ENCODE measurements around the gene NFKB1. TPM values are rescaled to one million over a fixed set of nuclear protein-coding genes. Genes with fewer than 3 reads are reported as not detected.

NFKB1 gene
- total RNA-seq, 1 experiment from 2014 or later: 35.6 TPM

DNA sequence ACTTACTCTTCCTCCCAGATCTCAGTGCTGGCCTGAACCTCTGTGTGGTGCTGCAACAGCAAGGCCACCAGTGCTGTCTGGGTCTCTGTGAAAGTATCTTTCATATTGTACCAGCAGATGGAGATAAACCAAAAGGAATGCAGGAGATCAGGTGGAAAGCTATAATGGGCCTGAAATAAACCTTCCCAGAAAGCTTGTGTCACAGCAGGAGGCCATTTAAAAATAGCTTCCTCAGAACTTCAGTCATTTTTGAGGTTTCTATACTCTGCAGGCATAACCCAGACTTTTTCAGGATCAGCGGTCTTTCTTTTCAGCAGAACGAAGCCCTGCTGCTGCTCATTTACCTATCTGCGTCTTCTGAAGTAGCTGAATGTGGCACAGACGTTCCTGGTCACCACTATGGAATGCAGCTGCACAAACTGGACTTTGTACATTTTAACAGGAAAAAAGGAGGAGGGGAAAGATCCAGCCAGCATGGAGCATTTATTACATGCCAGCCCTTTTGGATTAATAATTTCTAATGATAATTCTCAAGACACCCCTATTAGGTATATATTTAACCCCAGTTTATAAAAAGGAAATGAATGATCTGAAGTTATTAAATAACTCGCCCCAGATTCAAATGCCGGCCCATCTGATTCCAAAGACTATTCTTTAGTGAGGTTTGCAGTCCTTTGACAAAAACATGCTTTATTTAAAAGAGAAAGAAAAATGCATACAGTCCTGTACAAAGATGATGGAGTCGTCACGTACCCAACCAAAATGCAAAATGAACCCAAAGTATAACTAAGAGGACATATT is 119.7 kb downstream of the NFKB1 start:
- H3K9me3 Mint-ChIP-seq (ENCODE audit: low read depth, unreplicated experiment): no peaks in the 10 kb centered on the region
- no TSS peak for BruUV-seq (replicated peaks)
- intact Hi-C loops (cut with micrococcal nuclease; ENCODE audit: unreplicated experiment): loop anchor here (1.0 to 10.0 kb wide), 6 partner anchors 94 to 470 kb away; partner anchors contain the start of gene UBE2D3

DNA sequence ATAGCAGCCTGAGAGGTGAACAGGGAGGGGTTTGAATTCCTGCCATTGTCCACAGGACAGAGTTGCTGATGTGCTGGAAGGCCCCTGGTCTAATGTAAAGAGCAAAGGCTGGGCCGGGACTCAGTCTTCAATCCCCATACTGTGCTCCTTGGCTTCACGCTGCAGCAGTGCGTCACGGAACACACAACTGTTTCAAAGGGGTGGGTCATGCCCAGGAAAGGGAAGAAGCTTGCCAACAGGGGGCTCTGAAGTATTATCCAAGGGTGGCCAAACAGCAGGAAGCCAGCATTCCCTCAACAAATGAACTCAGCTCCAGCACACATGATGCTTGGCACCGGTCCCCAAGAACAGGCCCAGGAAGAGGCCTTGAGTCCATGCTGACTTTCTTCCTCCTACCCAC is 122.5 kb downstream of the NFKB1 start:
- CTCF ChIA-PET: interaction anchor here (1.3 kb wide), 1 partner anchor 409 kb away, joined by 3 read pairs; no protein-coding TSS in a partner anchor
- H3K27me3 Mint-ChIP-seq (ENCODE audit: unreplicated experiment): no peaks in the 10 kb centered on the region
- no peak for TF ChIP-seq CTCF (IDR thresholded peaks at IDR 0.05; ENCODE audit: unreplicated experiment)
- H3K36me3 Mint-ChIP-seq (ENCODE audit: insufficient read depth, unreplicated experiment): peaks cover 5% of the 10 kb centered on the region
- intact Hi-C loops (cut with micrococcal nuclease; ENCODE audit: unreplicated experiment): loop anchor here (5.0 to 10.0 kb wide), 4 partner anchors 91 to 204 kb away; partner anchors contain the start of gene UBE2D3
- no peak overlapping the region for H3K4me3 Mint-ChIP-seq (ENCODE audit: low read depth, unreplicated experiment)
- no TSS peak for BruUV-seq (replicated peaks)
- H3K9me3 Mint-ChIP-seq (ENCODE audit: low read depth, unreplicated experiment): no peaks in the 10 kb centered on the region
- peak; percentile 37 for DNase-seq
- H3K4me1 Mint-ChIP-seq (ENCODE audit: low read depth, unreplicated experiment): peaks cover 63% of the 10 kb centered on the region
- no peak overlapping the region for H3K27ac Mint-ChIP-seq (ENCODE audit: unreplicated experiment)

More for the DNA sequence above, 119.7 kb downstream of the NFKB1 start:
- no peaks in the 10 kb centered on the region for H3K27me3 Mint-ChIP-seq (ENCODE audit: unreplicated experiment)
- peaks cover 47% of the 10 kb centered on the region for H3K4me1 Mint-ChIP-seq (ENCODE audit: low read depth, unreplicated experiment)
- peak; percentile 55 for DNase-seq
- TF ChIP-seq CTCF (IDR thresholded peaks at IDR 0.05; ENCODE audit: unreplicated experiment): peak; percentile 30
- H3K27ac Mint-ChIP-seq (ENCODE audit: unreplicated experiment): peak overlapping the region; percentile 80
- peaks cover 8% of the 10 kb centered on the region for H3K36me3 Mint-ChIP-seq (ENCODE audit: insufficient read depth, unreplicated experiment)
- CTCF ChIA-PET: interaction anchor here (0.6 to 1.5 kb wide), 8 partner anchors 96 to 479 kb away, joined by 3 to 11 read pairs (median 4); partner anchors contain the start of genes BDH2 and CISD2
- H3K4me3 Mint-ChIP-seq (ENCODE audit: low read depth, unreplicated experiment): peak overlapping the region; percentile 60

GRCh38 chr4:102624505-102624904 is 123.3 kb downstream of the NFKB1 start:
- Mint-ChIP-seq H3K27me3 (ENCODE audit: unreplicated experiment) (no peaks in the 10 kb centered on the region), H3K9me3 (ENCODE audit: low read depth, unreplicated experiment) (no peaks in the 10 kb centered on the region), H3K4me1 (ENCODE audit: low read depth, unreplicated experiment) (peaks cover 64% of the 10 kb centered on the region), H3K27ac (ENCODE audit: unreplicated experiment) (peak overlapping the region; percentile 24), H3K36me3 (ENCODE audit: insufficient read depth, unreplicated experiment) (peaks cover 5% of the 10 kb centered on the region), H3K4me3 (ENCODE audit: low read depth, unreplicated experiment) (no peak overlapping the region)
- CTCF ChIA-PET: no interaction called here
- DNase-seq: no peak
- intact Hi-C loops (cut with micrococcal nuclease; ENCODE audit: unreplicated experiment): loop anchor here (5.0 to 10.0 kb wide), 4 partner anchors 90 to 203 kb away; partner anchors contain the start of gene UBE2D3
- BruUV-seq (replicated peaks): no TSS peak
- no peak for TF ChIP-seq CTCF (IDR thresholded peaks at IDR 0.05; ENCODE audit: unreplicated experiment)

- Mint-ChIP-seq H3K36me3 (ENCODE audit: insufficient read depth, unreplicated experiment) (peaks cover 5% of the 10 kb centered on the region), H3K27ac (ENCODE audit: unreplicated experiment) (peak overlapping the region; percentile 30), H3K9me3 (ENCODE audit: low read depth, unreplicated experiment) (no peaks in the 10 kb centered on the region), H3K4me3 (ENCODE audit: low read depth, unreplicated experiment) (no peak overlapping the region), H3K4me1 (ENCODE audit: low read depth, unreplicated experiment) (peaks cover 56% of the 10 kb centered on the region), H3K27me3 (ENCODE audit: unreplicated experiment) (no peaks in the 10 kb centered on the region)
- intact Hi-C loops (cut with micrococcal nuclease; ENCODE audit: unreplicated experiment): loop anchor here (10.0 kb wide), 2 partner anchors 89 to 159 kb away; no protein-coding TSS in a partner anchor
- no TSS peak for BruUV-seq (replicated peaks)
- TF ChIP-seq CTCF (IDR thresholded peaks at IDR 0.05; ENCODE audit: unreplicated experiment): no peak
- CTCF ChIA-PET: no interaction called here
- peak; percentile 36 for DNase-seq
Measured at GRCh38 chr4:102625232-102625930, 124.2 kb downstream of the NFKB1 start.
